Activated effector memory CD4-positive, alpha-beta T cell treated with anti-CD3 and anti-CD28 coated beads, Interleukin-2, amount 50 U/mL, for 16 hours (primary cell): ENCODE results near the gene SERPINH1.
A peak's percentile ranks its signal among the peaks of the same experiment; 100 is the strongest.

Source experiments
- DNase-seq: peaks from one replicate; pipeline ENCODE4 v3.0.0-alpha.2; 2020

Gene SERPINH1

DNA sequence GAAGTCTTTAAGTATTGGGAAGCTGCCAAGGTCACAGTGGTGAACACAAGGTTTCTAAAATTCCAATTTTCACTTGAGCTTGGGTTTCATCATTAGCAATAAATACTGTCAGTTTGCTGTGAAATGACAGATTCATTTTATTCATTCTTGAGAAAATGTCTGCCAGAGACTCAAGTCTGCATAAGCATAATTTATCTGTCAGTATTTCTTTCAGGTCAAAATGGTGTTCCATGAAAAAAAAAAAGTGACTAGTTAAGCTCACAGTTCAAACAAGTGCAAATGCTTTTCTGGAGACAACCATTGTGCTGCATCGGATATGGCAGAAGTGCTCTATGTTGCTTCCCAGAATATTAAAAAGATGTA lies 28.2 kb upstream of the SERPINH1 start:
- DNase-seq: no peak

DNA sequence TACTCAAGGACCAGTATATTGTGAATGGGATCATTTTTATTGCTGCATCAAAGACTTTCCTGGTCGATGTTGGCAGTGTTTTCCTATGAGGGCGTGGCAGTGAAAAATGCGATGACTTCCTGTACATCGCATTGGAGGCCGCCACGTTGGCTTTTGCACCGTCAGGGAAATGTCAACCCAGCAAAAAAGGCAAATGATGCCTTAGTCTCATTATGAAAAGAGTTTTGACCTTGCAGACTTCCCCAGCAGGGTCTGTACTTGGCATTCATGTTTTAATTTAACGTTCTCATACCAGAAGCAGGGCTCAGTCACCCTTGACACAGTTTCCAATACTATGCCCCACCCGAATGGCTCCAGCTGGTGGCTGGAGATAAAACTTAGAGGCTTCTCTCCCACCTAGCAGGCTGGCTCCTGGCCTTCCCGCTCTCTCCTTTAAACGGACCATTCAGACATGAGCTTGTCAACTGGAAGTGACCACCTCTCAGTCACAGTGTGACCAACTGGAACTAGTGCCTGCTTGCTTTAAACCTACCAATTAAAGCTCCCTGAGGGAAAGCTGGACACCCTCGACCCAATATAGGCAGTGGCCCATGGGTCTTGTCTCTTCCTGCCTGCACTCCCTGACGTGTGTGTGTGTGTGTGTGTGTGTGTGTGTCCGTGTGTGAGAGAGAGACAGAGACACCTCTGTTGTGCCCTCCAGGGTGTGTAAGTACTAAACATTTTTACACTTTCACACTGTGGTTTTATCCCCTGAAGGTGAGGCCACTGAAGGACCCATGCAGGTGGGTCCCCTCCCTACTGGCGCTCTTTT lies 27.6 kb upstream of the SERPINH1 start:
- DNase-seq: no peak

DNA sequence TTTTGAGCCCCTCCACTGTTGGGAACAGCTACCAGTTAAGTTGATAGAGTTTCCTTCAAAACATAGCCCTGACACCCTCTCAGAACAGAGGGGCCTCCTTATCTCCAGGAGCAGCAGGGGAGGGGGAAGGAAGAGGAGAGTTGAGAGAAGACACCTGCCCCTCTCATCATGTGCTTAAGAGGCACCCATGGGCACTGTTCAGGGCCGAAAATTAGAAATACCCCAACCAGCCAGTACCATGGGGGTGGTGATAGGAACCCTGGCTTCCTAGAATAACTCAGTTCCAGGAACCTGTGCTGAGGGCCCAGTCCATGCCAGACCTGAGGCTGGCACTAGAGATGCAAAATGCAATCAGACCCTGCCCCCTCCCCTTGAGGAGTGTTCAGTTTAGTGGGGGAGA lies 27.0 kb upstream of the SERPINH1 start:
- DNase-seq: no peak

- DNase-seq: peak; percentile 77
These were observed 25.0 kb upstream of the SERPINH1 start for GRCh38 chr11:75536786-75537641.

DNA sequence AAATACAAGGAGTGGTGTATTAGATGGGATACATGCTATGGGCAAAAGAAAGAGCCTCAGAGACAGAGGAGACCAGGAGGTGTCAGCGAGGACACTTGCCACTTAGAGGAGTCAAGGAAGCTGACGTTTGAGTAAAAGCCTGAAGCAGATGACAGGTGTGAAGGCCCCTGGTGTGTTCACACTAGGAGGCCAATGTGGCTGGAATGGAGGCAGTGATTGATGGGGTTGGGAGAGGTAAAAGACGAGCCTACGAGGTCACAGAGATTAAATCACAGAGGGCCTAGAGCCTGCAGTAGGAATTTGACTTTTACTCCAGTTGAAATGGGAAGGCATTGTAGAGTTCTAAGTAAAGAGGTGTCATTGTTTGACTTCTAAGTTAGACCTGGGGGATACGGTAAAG lies 24.3 kb upstream of the SERPINH1 start:
- DNase-seq: no peak

GRCh38 chr11:75538150-75538942 lies 23.7 kb upstream of the SERPINH1 start:
- DNase-seq: no peak

GRCh38 chr11:75539459-75540334 lies 22.4 kb upstream of the SERPINH1 start:
- DNase-seq: no peak

DNA sequence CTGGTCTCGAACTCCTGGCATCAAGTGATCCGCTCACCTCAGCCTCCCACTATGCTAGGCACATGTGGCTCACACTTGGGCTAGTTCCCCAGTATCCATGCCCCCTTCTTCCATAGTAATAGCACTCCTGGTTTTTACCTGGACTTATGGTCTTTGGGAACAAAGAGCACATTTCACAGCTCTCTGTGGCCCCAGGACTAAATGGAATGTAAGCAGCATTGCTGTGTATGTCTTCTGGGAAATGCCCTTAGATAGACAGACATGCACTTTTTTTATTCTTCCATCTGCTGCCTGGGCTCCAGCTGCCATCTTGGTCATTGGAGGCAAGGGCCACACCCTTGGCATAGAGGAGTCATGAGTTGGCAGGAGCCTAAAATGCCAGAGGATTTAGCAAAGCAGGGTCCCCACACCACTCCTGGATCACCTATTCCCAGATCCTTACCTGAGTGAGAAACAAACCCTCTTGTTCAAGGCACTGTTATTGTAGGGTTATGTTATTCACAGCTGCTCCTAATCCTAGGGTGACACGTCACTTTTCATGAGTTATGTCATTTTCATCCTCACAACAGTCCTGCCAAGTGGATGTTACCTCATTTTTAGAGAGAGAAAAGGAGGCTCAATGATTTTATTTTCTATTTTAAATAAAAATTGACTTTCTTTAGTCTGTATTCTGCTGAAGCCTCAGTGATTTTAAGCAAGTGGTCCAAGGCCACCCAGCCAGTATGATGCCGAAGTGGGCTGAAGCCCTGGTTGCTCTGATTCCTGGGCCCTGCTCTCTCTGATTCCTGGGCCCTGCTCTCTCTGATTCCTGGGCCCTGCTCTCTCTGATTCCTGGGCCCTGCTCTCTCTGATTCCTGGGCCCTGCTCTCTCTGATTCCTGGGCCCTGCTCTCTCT lies 20.6 kb upstream of the SERPINH1 start:
- no peak for DNase-seq

- no peak for DNase-seq
These were observed 20.0 kb upstream of the SERPINH1 start for GRCh38 chr11:75542088-75542438.

DNA sequence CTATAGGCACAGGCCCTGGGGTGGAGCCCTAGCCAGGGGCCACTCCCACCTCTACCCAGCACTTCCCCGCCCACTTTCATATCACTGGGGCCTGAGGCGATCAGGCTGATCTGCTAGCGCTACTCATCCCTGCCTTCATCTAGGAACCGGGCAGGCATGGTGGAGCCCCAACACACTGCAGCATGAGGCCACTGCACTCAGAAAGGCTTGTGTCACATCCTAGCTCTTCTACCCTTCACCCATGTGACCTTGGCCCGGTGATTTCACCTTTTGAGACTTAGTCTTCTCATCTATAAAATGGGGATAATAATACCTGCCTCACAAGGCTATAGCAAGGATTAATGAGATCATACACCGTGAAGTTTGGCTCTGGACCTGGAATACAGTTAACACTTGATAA lies 18.2 kb upstream of the SERPINH1 start:
- DNase-seq: no peak

GRCh38 chr11:75547177-75547576 lies 14.9 kb upstream of the SERPINH1 start:
- DNase-seq: no peak

DNA sequence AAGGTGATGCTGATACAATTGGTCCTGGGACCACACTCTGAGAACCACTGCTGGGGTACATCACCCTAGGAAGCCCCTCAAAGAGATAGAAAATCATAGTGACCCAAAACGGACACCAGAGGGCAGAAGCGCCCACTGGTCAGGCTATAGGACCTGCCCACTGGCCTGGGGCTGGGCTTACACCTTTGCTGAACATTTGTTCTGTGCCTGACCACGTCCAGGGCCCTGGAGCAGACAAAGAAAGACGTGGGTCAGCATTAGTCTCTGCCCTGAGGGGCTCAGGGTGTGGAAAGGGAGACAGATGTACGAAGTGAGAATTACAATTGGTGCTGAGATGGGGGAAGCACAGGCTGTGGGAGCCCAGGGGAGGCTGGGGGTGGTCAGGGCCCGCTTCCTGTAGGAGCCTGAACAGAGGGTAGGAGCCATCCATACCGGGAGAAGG lies 14.4 kb upstream of the SERPINH1 start:
- peak; percentile 68 for DNase-seq

GRCh38 chr11:75548595-75549272 lies 13.3 kb upstream of the SERPINH1 start:
- DNase-seq: no peak

- DNase-seq: no peak
These were observed 12.6 kb upstream of the SERPINH1 start for GRCh38 chr11:75549370-75549958.

DNA sequence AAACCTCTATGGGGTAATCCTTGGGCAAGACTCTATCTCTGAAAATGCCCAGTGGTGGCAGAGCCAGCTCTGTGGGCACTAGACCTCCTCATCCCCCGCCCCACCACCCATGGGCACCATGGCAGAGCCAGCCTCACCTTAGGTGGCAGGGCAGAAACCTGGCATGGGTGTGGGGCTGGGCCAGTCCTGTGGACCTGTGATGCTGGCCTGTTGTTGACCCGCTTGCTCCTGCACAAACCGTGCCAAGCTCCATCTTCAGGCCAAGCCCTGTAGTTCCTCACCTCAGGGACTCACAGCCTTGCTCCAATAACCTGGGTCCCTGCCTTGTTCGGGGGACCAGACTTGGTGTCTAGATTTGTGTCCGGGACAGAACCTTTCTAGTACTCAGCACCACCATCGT lies 8.9 kb upstream of the SERPINH1 start:
- DNase-seq: no peak

DNA sequence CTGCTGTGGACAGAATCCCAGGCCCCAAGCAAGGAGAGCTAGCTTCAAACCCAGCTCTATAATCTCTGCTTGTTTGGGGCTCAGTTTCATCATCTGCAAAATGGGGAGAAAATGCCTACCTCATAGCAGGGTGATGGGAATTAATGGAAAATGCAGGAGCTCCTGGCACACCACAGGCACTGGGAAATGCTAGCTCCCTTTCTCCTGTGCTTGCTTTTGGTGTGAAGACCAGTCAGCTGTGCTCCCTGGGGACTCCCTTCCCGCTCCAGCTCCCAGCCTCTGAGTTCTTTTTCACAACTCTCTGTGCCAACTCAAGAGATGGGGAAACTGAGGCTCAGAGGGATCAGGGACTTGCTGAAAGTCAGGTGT lies 8.2 kb upstream of the SERPINH1 start:
- DNase-seq: no peak

DNA sequence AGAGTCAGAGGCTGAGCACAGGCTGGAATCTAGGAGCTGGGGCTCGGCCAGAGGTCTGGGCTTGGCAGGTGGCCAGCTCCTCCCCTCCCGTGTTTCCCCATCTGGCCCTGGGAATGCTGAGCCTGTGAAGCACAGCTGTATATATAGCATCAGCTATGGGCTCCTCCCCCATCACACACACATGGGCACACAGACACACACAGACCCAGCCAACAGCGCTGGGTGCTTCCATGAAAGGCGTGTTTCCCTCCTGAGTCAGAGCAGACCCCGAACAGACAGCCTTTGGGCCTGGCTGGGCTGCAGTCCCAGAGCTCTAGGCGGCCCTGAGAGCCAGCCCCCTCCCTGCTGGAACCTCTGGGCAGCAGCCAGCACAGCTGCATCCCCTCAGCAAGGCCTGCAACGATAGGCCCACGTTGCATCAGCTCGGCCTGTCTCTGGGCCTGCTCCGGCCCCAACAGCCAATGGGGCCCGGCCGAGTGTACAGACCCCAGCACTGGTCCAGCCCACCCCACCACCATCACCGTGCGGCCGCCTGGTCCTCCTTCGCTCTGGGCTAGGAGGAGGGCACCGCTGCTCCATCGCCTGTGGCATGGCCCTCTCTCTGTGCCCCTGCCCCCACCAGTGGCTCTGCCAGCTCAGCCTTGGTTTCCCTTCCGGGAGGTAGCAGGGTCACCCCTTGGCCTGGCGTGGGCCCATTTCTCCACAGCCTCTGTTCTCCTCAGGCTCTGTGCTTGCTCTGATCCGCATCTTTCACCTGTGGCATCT lies 7.6 kb upstream of the SERPINH1 start:
- DNase-seq: no peak

DNA sequence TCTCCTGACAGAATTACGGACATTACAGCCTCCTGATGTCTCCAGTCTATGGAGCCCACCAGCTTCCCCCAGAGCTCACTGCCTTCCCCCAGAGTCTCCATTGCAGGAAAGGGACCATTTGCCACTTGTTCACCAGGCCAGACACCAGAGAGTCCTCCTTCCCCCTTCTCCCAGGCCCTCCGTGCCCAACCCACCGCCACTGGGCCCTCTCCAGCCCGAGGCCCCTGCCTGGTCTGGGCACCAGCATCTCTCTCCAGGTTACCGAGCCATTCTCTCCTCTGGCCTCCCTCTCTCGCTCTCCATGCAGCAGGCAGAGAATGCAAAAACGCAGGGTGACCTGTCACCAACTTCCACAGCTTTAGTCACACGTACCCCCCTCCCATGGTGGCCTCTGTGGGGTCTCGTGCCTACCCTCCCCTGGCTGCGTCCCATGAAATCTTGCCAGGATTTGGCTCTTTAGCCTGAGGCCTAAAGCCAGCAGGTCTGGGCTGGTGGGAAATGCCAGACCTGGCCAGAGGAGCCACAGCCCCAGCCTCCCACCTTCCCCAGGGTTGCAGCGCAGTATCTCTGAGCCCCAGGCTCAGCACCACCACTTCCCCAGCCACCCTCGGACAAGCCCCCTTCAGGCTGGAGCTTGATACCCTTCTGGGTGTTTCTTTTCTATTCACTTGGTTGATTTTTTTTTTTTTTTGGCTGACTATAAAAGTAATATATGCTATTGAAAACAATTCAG lies 6.8 kb upstream of the SERPINH1 start:
- DNase-seq: no peak

DNA sequence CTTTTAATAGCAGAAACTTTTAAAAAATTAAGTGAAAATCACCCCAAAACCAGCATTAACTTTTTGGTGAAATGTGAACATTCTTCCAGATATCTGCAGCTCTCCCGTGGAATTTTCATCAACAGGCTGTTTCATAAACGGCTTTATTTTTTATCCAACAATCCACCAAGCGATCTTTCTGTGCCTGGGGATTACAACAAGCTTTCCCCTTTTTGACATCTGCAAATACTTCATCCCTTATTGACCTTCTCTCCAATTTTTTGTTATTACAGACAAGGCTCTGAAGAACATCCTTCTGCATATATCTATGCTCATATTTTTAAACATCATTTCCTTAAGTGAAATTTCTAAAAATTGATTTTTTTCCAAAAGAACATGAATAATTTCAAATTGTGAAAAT lies 5.8 kb upstream of the SERPINH1 start:
- no peak for DNase-seq
